ENCODE results near the gene CFAP107. TPM values are rescaled to one million over a fixed set of nuclear protein-coding genes. Genes with fewer than 3 reads are reported as not detected.

Gene CFAP107
- 0.12 TPM in 1 of 2 replicates, not detected in the other for total RNA-seq

GRCh38 chr1:12745992-12746323, at the start of gene CFAP107:
Gene CFAP107 (plus strand): TSS chr1:12746200. CDS start chr1:12746431, 231 bp downstream.

GRCh38 chr1:12715896-12716437, 30.0 kb upstream of the CFAP107 start, which contains the start of gene AADACL3:
Gene AADACL3 (plus strand): TSS chr1:12716110. CDS start chr1:12716177, 67 bp downstream.

GRCh38 chr1:12773438-12773837, 27.4 kb downstream of the CFAP107 start, which contains the start of gene PRAMEF12:
Gene PRAMEF12 (plus strand): TSS chr1:12773738. CDS start chr1:12774868, 1,130 bp downstream.

GRCh38 chr1:12791097-12791496, 45.1 kb downstream of the CFAP107 start, which contains the start of gene PRAMEF1:
Gene PRAMEF1 (plus strand): TSS chr1:12791397. CDS start chr1:12793228, 1,831 bp downstream.

Other genes starting within 250 kb of the CFAP107 start
- 94.1 and 147 TPM in 2 replicates for gene DHRS3, start 128.0 kb upstream of the CFAP107 start, total RNA-seq
- under 0.01 TPM in 1 of 2 replicates, not detected in the other for gene AADACL4, start 102.1 kb upstream of the CFAP107 start, total RNA-seq
- gene AADACL3, start 30.1 kb upstream of the CFAP107 start, total RNA-seq, result not detected in 2 replicates
- not detected in 2 replicates for gene PRAMEF12, start 27.5 kb downstream of the CFAP107 start, total RNA-seq
- not detected in 2 replicates for gene PRAMEF1, start 45.2 kb downstream of the CFAP107 start, total RNA-seq
- gene PRAMEF11, start 85.2 kb downstream of the CFAP107 start, total RNA-seq, result not detected in 2 replicates
- not detected in 2 replicates for gene HNRNPCL1, start 102.5 kb downstream of the CFAP107 start, total RNA-seq
- gene PRAMEF2, start 110.9 kb downstream of the CFAP107 start, total RNA-seq, result not detected in 2 replicates
- gene PRAMEF4, start 140.0 kb downstream of the CFAP107 start, total RNA-seq, result not detected in 2 replicates
- gene PRAMEF10, start 152.1 kb downstream of the CFAP107 start, total RNA-seq, result not detected in 2 replicates
- not detected in 2 replicates for gene PRAMEF7, start 170.4 kb downstream of the CFAP107 start, total RNA-seq
- gene PRAMEF6, start 201.4 kb downstream of the CFAP107 start, total RNA-seq, result not detected in 2 replicates